Kidney (tissue), 14 donors: ENCODE data around the gene FDX1. TPM values are rescaled to one million over a fixed set of nuclear protein-coding genes. Genes with fewer than 3 reads are reported as not detected.

Source experiments
- DNase-seq, 5 donors: peaks; one replicate each; pipeline ENCODE4 v3.0.0-alpha.2; 2013 to 2020
- FAIRE-seq: peaks from 2 replicates; lab custom pipeline; 2012; peaks lifted over from hg19 to GRCh38; lab: Jason Lieb, UNC
- H3K27ac ChIP-seq, 2 donors: one replicate each; pipeline ENCODE4 v1.7.0; 2013; ENCODE audit warnings: low read depth in 2 of 2, low read length in 2 of 2, inconsistent platforms in 1 of 2
- H3K27me3 ChIP-seq: one replicate; pipeline ENCODE4 v1.7.1; 2013; ENCODE audit warnings: low read length, inconsistent platforms; ENCODE audit not compliant: control insufficient read depth, insufficient read depth
- H3K36me3 ChIP-seq, 3 donors: one replicate each; pipeline versions ENCODE4 v1.7.0 to v1.7.1; 2013; ENCODE audit warnings: low read length in 3 of 3, control low read depth in 1 of 3, inconsistent platforms in 1 of 3; ENCODE audit not compliant: insufficient read depth in 3 of 3, control insufficient read depth in 2 of 3
- H3K4me1 ChIP-seq, 3 donors: one replicate each; pipeline versions ENCODE4 v1.7.0 to v1.7.1; 2013; ENCODE audit warnings: low read length in 3 of 3, inconsistent platforms in 1 of 3, low read depth in 1 of 3; ENCODE audit not compliant: control insufficient read depth in 2 of 3, insufficient read depth in 2 of 3
- H3K4me3 ChIP-seq, 3 donors: one replicate each; pipeline versions ENCODE4 v1.7.0 to v1.8.1; 2013; ENCODE audit warnings: low read length in 3 of 3, control low read depth in 1 of 3, inconsistent platforms in 1 of 3
- H3K9ac ChIP-seq, 3 donors: one replicate each; pipeline versions ENCODE4 v1.7.0 to v1.7.1; 2013; ENCODE audit warnings: low read length in 3 of 3, control low read depth in 1 of 3, inconsistent platforms in 1 of 3
- H3K9me3 ChIP-seq, 3 donors: one replicate each; pipeline versions ENCODE4 v1.7.0 to v1.7.1; 2013; ENCODE audit warnings: low read length in 3 of 3, control low read depth in 1 of 3, inconsistent platforms in 1 of 3; ENCODE audit not compliant: control insufficient read depth in 2 of 3, insufficient read depth in 1 of 3
- CTCF ChIP-seq: IDR thresholded peaks from 3 replicates; pipeline ENCODE4 v1.5.1; 2012; ENCODE audit warnings: mild to moderate bottlenecking, moderate library complexity, borderline replicate concordance; ENCODE audit not compliant: insufficient read depth; ENCODE audit errors: extremely low read depth
- intact Hi-C: fragments of 100-400 bp; cut with DNase I; formaldehyde crosslinking; loops from one replicate; pipeline ENCODE4 v1.11.1; 2022
- polyA plus RNA-seq: library from polyadenylated mRNA; stranded (reverse); fragments of 350-450 nt; fragmentation: Illumina TruSeq; extraction: RNeasy Lipid Tissue Mini Kit (QIAGEN cat#74804); gene quantifications from one replicate; pipeline ENCODE4 v1.2.3, GENCODE V29; 2014; ENCODE audit warnings: low read depth, low replicate concordance; ENCODE audit not compliant: insufficient read depth
- total RNA-seq: library from RNA; stranded (reverse); fragmentation: NEBNext Ultra II Directional; extraction: Animal tissue kit (Norgen Biotek cat#: 25700); gene quantifications from one replicate; pipeline ENCODE4 v1.2.1, GENCODE V29; 2021
- donor health status: control.
- donor health status: control.
- donor health status: control.
- donor health status: control.
- donor health status: control.
- donor health status: DM: yes; HTN: yes; CAD: no.
- donor health status: Normal renal cell carcinoma (clear cell type).

FDX1 gene
- total and polyA plus RNA-seq, 2 donors from 2014 or later, result 13.1 to 34.4 TPM

- no peaks in the 10 kb centered on the region for H3K9me3 ChIP-seq
- no peaks in the 10 kb centered on the region for H3K4me1 ChIP-seq
- TF ChIP-seq CTCF, result no peak
- DNase-seq (no peak), FAIRE-seq (no peak)
- intact Hi-C loops, result no loop called here
- H3K9ac ChIP-seq, result no peak overlapping the region
- H3K4me3 ChIP-seq, result no peak overlapping the region
- H3K27me3 ChIP-seq, result no peaks in the 10 kb centered on the region
- H3K36me3 ChIP-seq, result no peaks in the 10 kb centered on the region
- no peak overlapping the region for H3K27ac ChIP-seq
These were observed 56.4 kb downstream of the FDX1 start for GRCh38 chr11:110486156-110486555.

GRCh38 chr11:110488446-110488845, 58.7 kb downstream of the FDX1 start:
- no peaks in the 10 kb centered on the region for H3K27me3 ChIP-seq
- DNase-seq (no peak), FAIRE-seq (no peak)
- TF ChIP-seq CTCF, result no peak
- no peak overlapping the region for H3K27ac ChIP-seq
- intact Hi-C loops, result no loop called here
- no peak overlapping the region for H3K9ac ChIP-seq
- H3K4me1 ChIP-seq, result no peaks in the 10 kb centered on the region
- no peaks in the 10 kb centered on the region for H3K9me3 ChIP-seq
- H3K36me3 ChIP-seq, result no peaks in the 10 kb centered on the region
- H3K4me3 ChIP-seq, result no peak overlapping the region

GRCh38 chr11:110490886-110491285, 61.1 kb downstream of the FDX1 start:
- no peaks in the 10 kb centered on the region for H3K36me3 ChIP-seq
- H3K9ac ChIP-seq, result no peak overlapping the region
- no peak for TF ChIP-seq CTCF
- DNase-seq (no peak), FAIRE-seq (no peak)
- no peak overlapping the region for H3K4me3 ChIP-seq
- intact Hi-C loops, result no loop called here
- no peaks in the 10 kb centered on the region for H3K9me3 ChIP-seq
- H3K27me3 ChIP-seq, result no peaks in the 10 kb centered on the region
- no peaks in the 10 kb centered on the region for H3K4me1 ChIP-seq
- no peak overlapping the region for H3K27ac ChIP-seq
